HG03378 (cell line): ENCODE results near the gene CNTN6.
A peak's percentile ranks its signal among the peaks of the same experiment; 100 is the strongest.
"Not testable (repeated sequence)": the region's sequence is repeated elsewhere in the genome, so short reads cannot be mapped to it uniquely, and the experiment has no call there.

Source experiments
- ATAC-seq: cut with Tn5 transposase; IDR thresholded peaks from one replicate; pipeline ENCODE4 v1.9.1; 2021; ENCODE audit warnings: mild to moderate bottlenecking, moderate library complexity; ENCODE audit not compliant: unreplicated experiment

The CNTN6 gene

DNA sequence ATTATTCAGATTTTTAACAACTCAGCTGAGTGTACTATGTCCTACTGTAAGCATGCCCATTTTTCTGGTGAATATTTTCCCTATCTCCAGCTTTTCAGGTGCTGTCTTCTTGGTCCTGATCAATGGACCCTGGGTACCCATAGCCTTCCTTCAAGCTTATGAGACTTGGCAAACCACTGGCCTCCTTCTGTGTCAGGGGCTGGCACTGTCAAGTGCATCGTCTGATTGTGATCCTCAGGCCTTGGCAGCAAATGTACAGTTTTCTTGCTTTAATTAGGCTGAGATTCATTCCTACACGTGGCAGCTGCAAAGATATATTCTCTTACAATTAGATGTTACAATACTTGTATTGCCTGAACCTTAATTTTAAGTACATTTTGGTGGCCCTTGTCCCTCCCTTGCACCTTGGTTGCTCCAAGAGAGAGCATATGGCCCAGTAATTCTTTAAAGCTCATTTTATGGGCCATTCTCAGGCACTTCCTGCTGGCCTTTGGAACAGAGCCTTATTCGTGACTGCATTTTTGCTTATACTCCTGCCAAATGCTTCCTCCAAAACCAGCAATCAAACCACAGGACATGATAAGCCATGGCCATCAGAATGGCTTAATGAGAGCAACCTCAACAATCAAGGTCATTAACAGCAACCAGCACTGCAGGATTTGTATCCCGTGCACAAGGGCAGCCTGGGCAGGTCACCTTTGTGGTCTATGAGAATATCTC is 179.9 kb downstream of the CNTN6 start:
- ATAC-seq, result no peak

GRCh38 chr3:1275495-1275894 is 182.7 kb downstream of the CNTN6 start:
- no peak for ATAC-seq

- no peak for ATAC-seq
These were observed 195.0 kb downstream of the CNTN6 start for GRCh38 chr3:1287815-1288214.

- ATAC-seq, result no peak
These were observed 196.1 kb downstream of the CNTN6 start for GRCh38 chr3:1288805-1289494.

GRCh38 chr3:1292571-1293071 is 199.8 kb downstream of the CNTN6 start:
- ATAC-seq, result no peak

DNA sequence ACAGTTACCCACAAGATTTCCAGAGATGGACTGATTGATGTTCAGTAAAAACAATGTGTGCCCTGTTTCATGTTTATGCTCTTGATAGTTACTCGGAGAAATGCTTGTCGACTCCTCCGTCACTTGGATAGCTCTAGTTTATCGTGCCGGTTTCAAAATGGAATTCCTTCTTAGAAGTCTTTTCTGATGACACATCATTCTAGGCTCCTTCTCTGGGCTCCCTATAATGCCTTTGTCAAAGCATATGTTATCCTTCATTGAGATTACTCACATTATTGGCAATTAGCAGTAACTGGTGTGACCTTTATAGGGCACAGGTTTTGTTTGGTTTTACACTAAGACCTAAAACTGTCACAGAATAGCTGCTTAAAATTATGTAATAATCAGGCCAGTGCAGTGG is 201.8 kb downstream of the CNTN6 start:
- no peak for ATAC-seq

DNA sequence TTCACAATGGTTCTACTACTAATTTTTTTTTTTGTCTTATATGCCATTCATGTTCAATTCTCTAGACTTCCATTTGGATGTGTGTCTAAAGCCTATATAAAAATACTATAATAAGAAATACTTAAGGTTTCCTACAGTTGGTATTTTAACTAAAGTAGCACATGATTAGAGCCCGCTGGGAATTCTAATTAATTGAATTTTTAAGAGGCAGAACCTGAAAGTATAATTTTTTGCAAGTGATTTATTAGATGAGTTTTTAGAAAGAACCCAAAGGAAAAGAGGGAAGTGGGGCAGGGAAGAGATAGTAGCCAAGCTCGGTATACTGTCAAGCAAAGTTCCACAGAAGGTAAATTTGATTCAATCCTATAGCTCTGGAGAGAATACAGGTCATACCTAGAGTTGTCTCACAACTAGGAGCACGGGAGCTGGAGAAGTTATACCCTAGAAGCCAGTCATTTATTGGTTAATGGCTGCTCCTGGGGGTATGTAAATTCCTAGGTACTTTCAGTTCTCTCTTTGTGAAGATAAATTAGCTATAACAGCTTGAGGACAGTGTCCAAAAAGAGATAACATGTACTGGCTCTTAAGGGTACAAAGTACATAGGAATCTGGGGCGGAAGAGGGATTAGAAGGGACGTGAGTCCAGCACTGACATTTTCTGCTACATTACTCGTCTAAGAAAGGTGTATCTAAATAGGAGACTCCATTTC is 225.6 kb downstream of the CNTN6 start:
- no peak for ATAC-seq

GRCh38 chr3:1326546-1326945 is 233.7 kb downstream of the CNTN6 start:
- no peak for ATAC-seq

- no peak for ATAC-seq
These were observed 237.3 kb downstream of the CNTN6 start for GRCh38 chr3:1330107-1330506.

- ATAC-seq, result no peak
These were observed 253.6 kb downstream of the CNTN6 start for GRCh38 chr3:1346386-1346785.

GRCh38 chr3:1348547-1348946 is 255.7 kb downstream of the CNTN6 start:
- no peak for ATAC-seq

DNA sequence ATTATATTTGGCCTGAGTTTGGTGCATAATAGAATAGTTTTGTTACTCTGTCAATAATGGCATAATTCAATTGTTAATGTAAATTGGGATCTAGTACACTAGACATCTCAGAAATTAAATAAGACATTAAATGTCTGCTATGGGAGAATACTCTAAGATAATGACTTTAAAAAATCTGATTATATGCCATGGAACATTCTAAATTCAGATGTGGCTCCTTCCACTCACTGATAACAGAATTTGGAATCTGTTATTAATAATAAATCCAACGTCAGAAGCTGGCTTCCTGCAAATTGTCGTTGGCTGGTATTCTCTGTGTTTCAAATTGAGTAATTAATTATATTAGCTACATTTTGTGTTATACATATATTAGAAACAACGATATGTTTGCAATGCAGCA is 258.1 kb downstream of the CNTN6 start:
- no peak for ATAC-seq

- ATAC-seq, result no peak
These were observed 262.9 kb downstream of the CNTN6 start for GRCh38 chr3:1355691-1356090.

GRCh38 chr3:1356101-1356500 is 263.3 kb downstream of the CNTN6 start:
- ATAC-seq, result no peak

DNA sequence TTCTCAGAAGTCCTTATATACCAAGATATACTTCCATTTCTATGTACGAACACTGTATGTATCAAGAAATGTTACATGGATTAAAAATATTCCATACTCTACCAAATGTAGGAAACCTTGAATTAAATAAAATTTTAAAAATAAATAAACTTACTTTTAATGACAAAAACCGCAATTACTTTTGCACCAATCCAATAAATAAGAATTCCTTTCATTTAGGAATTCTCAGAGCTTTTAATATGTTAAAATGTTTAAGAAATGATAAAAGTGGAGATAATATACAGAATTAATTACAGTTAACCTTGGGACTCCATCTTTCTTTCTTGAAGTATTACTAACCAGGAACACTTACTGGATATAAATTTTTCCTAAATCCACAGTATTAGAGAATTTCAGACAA is 272.7 kb downstream of the CNTN6 start:
- no peak for ATAC-seq

DNA sequence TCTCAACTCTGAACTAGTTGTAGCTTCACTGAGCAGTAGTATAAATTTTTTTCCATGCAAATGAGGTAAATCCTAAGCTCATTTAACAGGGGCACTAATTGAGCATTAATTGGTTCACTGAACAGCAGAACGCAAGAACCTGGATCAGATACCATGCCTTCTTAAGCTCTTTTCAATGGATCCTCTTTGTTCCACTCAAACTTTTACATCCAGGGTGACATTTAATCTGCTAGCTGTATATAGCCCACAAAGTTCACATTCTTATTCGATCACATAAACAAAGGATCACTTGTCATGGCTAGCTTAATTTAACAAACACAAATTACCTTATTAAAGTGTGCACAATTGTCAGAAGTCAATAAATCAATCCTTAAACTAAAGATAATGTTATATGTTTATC is 281.6 kb downstream of the CNTN6 start:
- no peak for ATAC-seq

DNA sequence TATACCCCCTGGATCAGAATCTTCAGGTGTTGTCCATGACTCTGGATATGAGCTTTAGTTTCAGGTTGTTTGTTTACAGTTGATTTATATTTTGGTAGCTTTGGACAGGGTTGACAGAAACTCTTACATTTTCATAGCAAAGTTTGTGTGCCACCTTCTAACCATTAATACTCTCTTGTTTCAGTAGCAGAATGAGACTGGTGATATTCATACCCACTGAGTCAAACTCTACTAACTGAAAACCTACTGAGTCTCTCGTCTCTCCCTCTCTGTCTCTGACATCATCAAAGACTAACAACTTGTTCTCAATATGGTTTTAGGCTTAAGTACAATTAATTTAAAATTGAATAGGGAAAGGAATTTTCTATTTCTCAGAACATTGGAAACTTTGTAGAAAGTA is 282.3 kb downstream of the CNTN6 start:
- ATAC-seq, result no peak

- ATAC-seq, result peak; percentile 82
These were observed 288.3 kb downstream of the CNTN6 start for GRCh38 chr3:1380926-1381646.

- peak; percentile 41 for ATAC-seq
These were observed 288.8 kb downstream of the CNTN6 start for GRCh38 chr3:1381647-1382036.

GRCh38 chr3:1387396-1387905 is 294.6 kb downstream of the CNTN6 start:
- not testable (repeated sequence) for ATAC-seq

GRCh38 chr3:1394188-1394587 is 301.4 kb downstream of the CNTN6 start:
- no peak for ATAC-seq
